GM21825 (cell line): ENCODE data around the gene KLK10.

Experiments
- ATAC-seq: cut with Tn5 transposase; IDR thresholded peaks from one replicate; pipeline ENCODE4 v1.9.1; 2021; ENCODE audit warnings: mild to moderate bottlenecking, moderate library complexity; ENCODE audit not compliant: unreplicated experiment

The KLK10 gene

GRCh38 chr19:51019544-51019925 is at the start of gene KLK10:
Gene KLK10 (minus strand): TSS chr19:51019709. CDS start chr19:51019130, 579 bp downstream.
- no peak for ATAC-seq

GRCh38 chr19:51066393-51067186 is 47.1 kb upstream of the KLK10 start:
- no peak for ATAC-seq

- no peak for ATAC-seq
Observed at GRCh38 chr19:51065221-51065960, 45.9 kb upstream of the KLK10 start.

- no peak for ATAC-seq
Observed at GRCh38 chr19:51064534-51065220, 45.2 kb upstream of the KLK10 start, which contains the start of gene KLK13. Gene KLK13 (minus strand): TSS chr19:51065092. CDS start chr19:51065067, 25 bp downstream.

- no peak for ATAC-seq
Observed at GRCh38 chr19:51063664-51064063, 44.2 kb upstream of the KLK10 start.

GRCh38 chr19:51060973-51061372 is 41.5 kb upstream of the KLK10 start:
- ATAC-seq = no peak

- no peak for ATAC-seq
Observed at GRCh38 chr19:51060336-51060735, 40.8 kb upstream of the KLK10 start.

- ATAC-seq = no peak
Observed at GRCh38 chr19:51059715-51060114, 40.2 kb upstream of the KLK10 start.

GRCh38 chr19:51055866-51056265 is 36.4 kb upstream of the KLK10 start:
- no peak for ATAC-seq

GRCh38 chr19:51047031-51047335 is 27.5 kb upstream of the KLK10 start:
- ATAC-seq = no peak

GRCh38 chr19:51044327-51044726 is 24.8 kb upstream of the KLK10 start:
- ATAC-seq = no peak

GRCh38 chr19:51043497-51043896 is 24.0 kb upstream of the KLK10 start:
- ATAC-seq = no peak

GRCh38 chr19:51040151-51040550 is 20.6 kb upstream of the KLK10 start:
- no peak for ATAC-seq

- ATAC-seq = no peak
Observed at GRCh38 chr19:51036519-51036918, 17.0 kb upstream of the KLK10 start.

- no peak for ATAC-seq
Observed at GRCh38 chr19:51034704-51035103, 15.2 kb upstream of the KLK10 start, which contains the start of gene KLK12. Gene KLK12 (minus strand): TSS chr19:51035002. CDS start chr19:51034621, 381 bp downstream.

GRCh38 chr19:51031880-51032225 is 12.3 kb upstream of the KLK10 start:
- ATAC-seq = no peak

- ATAC-seq = no peak
Observed at GRCh38 chr19:51031220-51031879, 11.8 kb upstream of the KLK10 start.

- no peak for ATAC-seq
Observed at GRCh38 chr19:51030631-51031030, 11.1 kb upstream of the KLK10 start.

- ATAC-seq = no peak
Observed at GRCh38 chr19:51029718-51030117, 10.2 kb upstream of the KLK10 start.

- ATAC-seq = no peak
Observed at GRCh38 chr19:51027873-51028272, 8.4 kb upstream of the KLK10 start.

GRCh38 chr19:51027126-51027806 is 7.8 kb upstream of the KLK10 start:
- no peak for ATAC-seq
